ENCODE data around the gene RIN3.

The RIN3 gene

GRCh38 chr14:92555465-92556111 is 42.0 kb downstream of the RIN3 start:
- DNase-seq (ENCODE audit: low spot score): no peak
- in situ Hi-C loops (cut with MboI; ENCODE audit: low pct_unique_long_range_greater_than_20kb, low sequenced_read_pairs, unreplicated experiment): no loop called here
- no peak for TF ChIP-seq CTCF (IDR thresholded peaks at IDR 0.05; ENCODE audit: extremely low read depth, insufficient read depth, missing control alignments)

DNA sequence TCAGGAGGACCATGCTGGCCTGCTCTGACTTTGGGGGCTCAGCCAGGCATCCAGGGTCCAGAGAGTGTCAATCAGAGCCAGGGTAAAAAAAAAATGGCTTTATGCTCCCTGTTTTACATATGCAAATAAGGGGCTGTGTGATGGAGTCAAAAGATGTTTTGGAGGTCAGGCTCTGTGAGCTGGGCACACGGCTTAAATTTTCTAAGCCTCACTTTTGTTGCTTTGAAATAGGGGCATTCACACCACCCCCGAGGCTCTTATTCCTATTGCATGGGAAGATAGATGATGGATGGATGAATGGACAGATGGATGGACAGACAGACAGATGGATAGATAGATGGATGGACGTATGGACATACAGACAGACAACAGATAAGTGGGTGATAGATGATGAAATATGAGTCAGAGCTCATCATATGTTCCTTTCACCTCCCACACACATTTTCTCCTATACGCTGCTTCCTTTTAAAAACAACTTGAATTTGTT is 42.7 kb downstream of the RIN3 start:
- in situ Hi-C loops (cut with MboI; ENCODE audit: low pct_unique_long_range_greater_than_20kb, low sequenced_read_pairs, unreplicated experiment): no loop called here
- no peak for TF ChIP-seq CTCF (IDR thresholded peaks at IDR 0.05; ENCODE audit: extremely low read depth, insufficient read depth, missing control alignments)
- DNase-seq (ENCODE audit: low spot score): no peak

DNA sequence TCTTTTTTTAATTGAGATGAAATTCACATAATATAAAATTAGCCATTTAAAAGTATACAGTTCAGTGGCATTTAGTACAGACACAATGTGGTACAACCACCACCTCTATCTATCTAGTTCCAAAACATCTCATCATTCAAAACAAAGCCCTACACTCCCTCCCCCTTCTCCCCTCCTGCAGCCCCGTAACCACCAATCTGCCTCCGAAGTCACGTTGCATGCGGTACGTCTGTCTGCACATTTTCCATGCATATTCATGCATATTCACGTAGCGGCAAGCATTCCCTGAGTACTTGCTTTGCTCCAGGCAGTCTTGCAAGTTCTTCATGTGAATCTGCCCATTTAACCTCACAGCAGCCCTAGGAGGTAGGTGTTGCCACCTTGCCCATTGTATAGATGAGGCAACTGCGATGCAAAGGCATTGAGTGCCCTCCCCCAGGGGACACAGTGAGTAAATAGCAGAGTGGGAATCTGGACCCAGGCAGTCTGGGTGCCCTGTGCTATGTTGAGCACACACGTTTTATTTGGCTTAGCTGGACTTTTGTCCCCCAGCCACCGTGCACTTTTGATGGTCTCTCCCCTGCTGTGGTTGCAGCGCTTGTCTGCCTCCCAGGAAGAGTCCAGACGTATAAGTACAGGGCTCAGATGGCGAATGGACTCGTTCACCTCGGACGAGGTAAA is 43.4 kb downstream of the RIN3 start:
- DNase-seq (ENCODE audit: low spot score): no peak
- no peak for TF ChIP-seq CTCF (IDR thresholded peaks at IDR 0.05; ENCODE audit: extremely low read depth, insufficient read depth, missing control alignments)
- in situ Hi-C loops (cut with MboI; ENCODE audit: low pct_unique_long_range_greater_than_20kb, low sequenced_read_pairs, unreplicated experiment): no loop called here

GRCh38 chr14:92557544-92557912 is 43.9 kb downstream of the RIN3 start:
- DNase-seq (ENCODE audit: low spot score): no peak
- no peak for TF ChIP-seq CTCF (IDR thresholded peaks at IDR 0.05; ENCODE audit: extremely low read depth, insufficient read depth, missing control alignments)
- in situ Hi-C loops (cut with MboI; ENCODE audit: low pct_unique_long_range_greater_than_20kb, low sequenced_read_pairs, unreplicated experiment): no loop called here

DNA sequence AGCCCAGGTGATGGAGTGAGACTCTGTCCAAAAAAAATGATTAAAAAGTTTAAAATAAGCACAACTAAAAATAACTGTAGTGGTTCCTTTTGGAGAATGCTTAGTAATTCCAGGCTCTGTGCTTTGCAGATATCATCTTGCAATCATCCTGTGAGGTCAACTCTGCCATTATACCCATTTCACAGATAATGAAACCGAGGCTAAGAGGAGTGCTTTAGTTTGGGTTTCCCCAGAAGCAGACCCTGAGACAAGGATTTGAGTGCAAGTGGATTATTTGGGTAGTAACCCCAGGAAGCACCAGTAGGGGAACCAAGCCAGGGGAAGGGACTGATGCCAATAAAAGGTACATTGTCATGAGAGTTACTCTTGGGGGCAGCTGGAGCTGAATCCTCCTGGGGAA is 44.7 kb downstream of the RIN3 start:
- DNase-seq (ENCODE audit: low spot score): no peak
- no peak for TF ChIP-seq CTCF (IDR thresholded peaks at IDR 0.05; ENCODE audit: extremely low read depth, insufficient read depth, missing control alignments)
- in situ Hi-C loops (cut with MboI; ENCODE audit: low pct_unique_long_range_greater_than_20kb, low sequenced_read_pairs, unreplicated experiment): no loop called here

GRCh38 chr14:92559486-92559885 is 45.9 kb downstream of the RIN3 start:
- in situ Hi-C loops (cut with MboI; ENCODE audit: low pct_unique_long_range_greater_than_20kb, low sequenced_read_pairs, unreplicated experiment): no loop called here
- DNase-seq (ENCODE audit: low spot score): no peak
- TF ChIP-seq CTCF (IDR thresholded peaks at IDR 0.05; ENCODE audit: extremely low read depth, insufficient read depth, missing control alignments): no peak
